HFFc6 (cell line): ENCODE measurements around the gene RPS25. TPM values are rescaled to one million over a fixed set of nuclear protein-coding genes. Genes with fewer than 3 reads are reported as not detected.
"Not testable (repeated sequence)": the region's sequence is repeated elsewhere in the genome, so short reads cannot be mapped to it uniquely, and the experiment has no call there.

Source experiments
- DNase-seq: peaks from one replicate; pipeline ENCODE4 v3.0.0-alpha.2; 2018
- H3K27ac Mint-ChIP-seq: 2 replicates; pipeline ENCODE4 v1.8.0; 2020; ENCODE audit warnings: mild to moderate bottlenecking, mixed read lengths
- H3K27me3 Mint-ChIP-seq: 2 replicates; pipeline ENCODE4 v1.8.0; 2021; ENCODE audit warnings: mild to moderate bottlenecking, moderate library complexity, mixed read lengths; ENCODE audit not compliant: insufficient read depth
- H3K36me3 Mint-ChIP-seq: 2 replicates; pipeline ENCODE4 v1.8.0; 2021; ENCODE audit warnings: low read depth, mixed read lengths
- H3K4me1 Mint-ChIP-seq: 2 replicates; pipeline ENCODE4 v1.8.0; 2020; ENCODE audit warnings: low read depth, mixed read lengths
- H3K4me3 Mint-ChIP-seq: 2 replicates; pipeline ENCODE4 v1.8.0; 2020; ENCODE audit warnings: mild to moderate bottlenecking, moderate library complexity, mixed read lengths
- H3K9me3 Mint-ChIP-seq: 2 replicates; pipeline ENCODE4 v1.8.0; 2020; ENCODE audit warnings: mild to moderate bottlenecking, mixed read lengths
- total RNA-seq, 6 experiments: library from RNA; stranded (reverse); fragmentation: NEBNext Ultra II Directional; extraction: Animal tissue kit (Norgen Biotek cat#: 25700); gene quantifications; 2 replicates in 1 of 6; 3 replicates in 5 of 6; pipeline ENCODE4 v1.2.3, GENCODE V29; 2021
- TF ChIP-seq, protein P1 (sequence below): fragments of 200-600 bp; sonication (generic); IDR thresholded peaks from 2 replicates; pipeline ENCODE4 v1.5.0; 2021; ENCODE audit warnings: antibody characterized with exemption, mild to moderate bottlenecking

RPS25 gene
- total RNA-seq, 6 experiments from 2014 or later = 699 to 981 (median 857) TPM

DNA sequence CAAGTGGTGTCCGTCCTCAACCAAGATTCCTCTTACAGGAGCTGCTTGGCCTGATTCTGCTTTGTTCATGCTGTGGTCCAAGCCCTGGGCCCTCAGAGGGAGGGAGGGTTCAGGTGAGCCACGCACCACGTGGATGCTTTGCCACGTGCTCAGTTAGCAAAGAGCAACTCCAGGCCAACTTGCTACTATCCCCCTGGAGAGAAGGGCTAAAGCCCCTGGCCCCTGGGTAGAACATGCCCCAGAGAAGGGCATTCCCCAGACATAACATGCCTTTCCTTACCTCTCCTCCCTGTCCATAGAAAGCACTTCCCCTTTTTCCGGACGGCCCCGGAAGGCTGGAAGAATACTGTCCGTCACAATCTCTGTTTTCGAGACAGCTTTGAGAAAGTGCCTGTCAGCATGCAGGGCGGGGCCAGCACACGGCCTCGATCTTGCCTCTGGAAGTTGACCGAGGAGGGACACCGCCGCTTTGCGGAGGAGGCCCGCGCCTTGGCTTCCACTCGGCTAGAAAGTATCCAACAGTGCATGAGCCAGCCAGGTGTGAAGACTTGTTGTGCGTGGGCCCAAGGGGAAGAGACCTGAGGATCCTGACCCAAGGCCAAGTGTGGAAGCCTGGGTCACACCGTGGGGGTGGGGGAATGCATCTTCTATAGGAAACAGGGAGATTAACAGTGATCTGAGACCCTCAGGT is 37.8 kb downstream of the RPS25 start:
- peaks cover 31% of the 10 kb centered on the region for H3K27me3 Mint-ChIP-seq
- H3K9me3 Mint-ChIP-seq = no peaks in the 10 kb centered on the region
- no peak for DNase-seq
- H3K27ac Mint-ChIP-seq = no peak overlapping the region
- no peak overlapping the region for H3K4me3 Mint-ChIP-seq
- H3K36me3 Mint-ChIP-seq = no peaks in the 10 kb centered on the region
- TF ChIP-seq, protein P1, sequence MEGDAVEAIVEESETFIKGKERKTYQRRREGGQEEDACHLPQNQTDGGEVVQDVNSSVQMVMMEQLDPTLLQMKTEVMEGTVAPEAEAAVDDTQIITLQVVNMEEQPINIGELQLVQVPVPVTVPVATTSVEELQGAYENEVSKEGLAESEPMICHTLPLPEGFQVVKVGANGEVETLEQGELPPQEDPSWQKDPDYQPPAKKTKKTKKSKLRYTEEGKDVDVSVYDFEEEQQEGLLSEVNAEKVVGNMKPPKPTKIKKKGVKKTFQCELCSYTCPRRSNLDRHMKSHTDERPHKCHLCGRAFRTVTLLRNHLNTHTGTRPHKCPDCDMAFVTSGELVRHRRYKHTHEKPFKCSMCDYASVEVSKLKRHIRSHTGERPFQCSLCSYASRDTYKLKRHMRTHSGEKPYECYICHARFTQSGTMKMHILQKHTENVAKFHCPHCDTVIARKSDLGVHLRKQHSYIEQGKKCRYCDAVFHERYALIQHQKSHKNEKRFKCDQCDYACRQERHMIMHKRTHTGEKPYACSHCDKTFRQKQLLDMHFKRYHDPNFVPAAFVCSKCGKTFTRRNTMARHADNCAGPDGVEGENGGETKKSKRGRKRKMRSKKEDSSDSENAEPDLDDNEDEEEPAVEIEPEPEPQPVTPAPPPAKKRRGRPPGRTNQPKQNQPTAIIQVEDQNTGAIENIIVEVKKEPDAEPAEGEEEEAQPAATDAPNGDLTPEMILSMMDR = no peak
- H3K4me1 Mint-ChIP-seq = no peaks in the 10 kb centered on the region

DNA sequence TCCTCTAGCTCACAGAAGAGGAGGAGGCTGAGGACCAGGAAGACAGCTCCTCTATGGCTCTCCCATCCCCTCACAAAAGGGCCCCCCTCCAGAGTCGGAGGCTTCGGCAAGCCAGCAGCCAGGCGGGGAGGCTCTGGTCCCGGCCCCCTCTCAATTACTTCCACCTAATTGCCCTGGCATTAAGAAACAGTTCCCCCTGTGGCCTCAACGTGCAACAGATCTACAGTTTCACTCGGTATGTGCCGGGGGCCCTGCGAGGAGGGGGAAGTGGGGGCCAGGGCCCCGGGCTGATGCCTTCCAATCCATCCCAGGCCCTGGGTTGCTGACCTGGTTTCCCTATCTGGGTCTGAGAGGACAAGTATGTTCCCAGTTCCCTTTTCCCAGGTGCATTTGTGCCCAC is 38.7 kb downstream of the RPS25 start:
- Mint-ChIP-seq H3K9me3 (no peaks in the 10 kb centered on the region), H3K36me3 (no peaks in the 10 kb centered on the region), H3K4me3 (no peak overlapping the region), H3K27me3 (peaks cover 32% of the 10 kb centered on the region), H3K4me1 (no peaks in the 10 kb centered on the region), H3K27ac (no peak overlapping the region)
- TF ChIP-seq, protein P1 = no peak
- DNase-seq = no peak

- H3K4me3 Mint-ChIP-seq = no peak overlapping the region
- no peaks in the 10 kb centered on the region for H3K9me3 Mint-ChIP-seq
- DNase-seq = no peak
- H3K36me3 Mint-ChIP-seq = no peaks in the 10 kb centered on the region
- H3K27ac Mint-ChIP-seq = no peak overlapping the region
- no peaks in the 10 kb centered on the region for H3K4me1 Mint-ChIP-seq
- TF ChIP-seq, protein P1 = no peak
- peaks cover 39% of the 10 kb centered on the region for H3K27me3 Mint-ChIP-seq
Measured at GRCh38 chr11:118975771-118976709, 42.1 kb downstream of the RPS25 start.

DNA sequence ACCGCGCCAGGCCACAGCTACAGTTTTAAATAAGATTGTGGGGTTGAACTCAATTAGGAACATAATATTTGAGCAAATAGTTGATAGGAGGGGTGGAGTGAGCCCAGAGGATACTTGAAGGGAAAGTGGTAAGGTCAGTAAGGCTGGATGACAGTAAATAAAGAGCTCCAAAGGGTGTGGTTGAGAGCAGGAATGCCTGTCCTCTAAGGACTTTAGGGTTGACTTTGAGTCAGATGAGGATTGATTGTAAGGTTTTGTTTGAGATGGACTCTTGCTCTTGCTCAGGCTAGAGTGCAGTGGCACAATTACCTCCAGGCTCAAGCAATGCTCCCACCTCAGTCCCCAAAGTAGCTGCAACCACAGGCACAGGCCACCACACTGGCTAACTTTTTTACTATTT is 44.2 kb downstream of the RPS25 start:
- Mint-ChIP-seq H3K36me3 (no peaks in the 10 kb centered on the region), H3K27me3 (peaks cover 29% of the 10 kb centered on the region), H3K9me3 (no peaks in the 10 kb centered on the region), H3K27ac (no peak overlapping the region), H3K4me1 (no peaks in the 10 kb centered on the region), H3K4me3 (no peak overlapping the region)
- no peak for DNase-seq
- TF ChIP-seq, protein P1 = no peak

GRCh38 chr11:118971646-118972045 is 46.5 kb downstream of the RPS25 start, which contains the start of gene FOXR1:
FOXR1 (plus strand) TSS chr11:118971761; CDS start chr11:118971932, 171 bp downstream.
- Mint-ChIP-seq H3K36me3 (no peaks in the 10 kb centered on the region), H3K9me3 (no peaks in the 10 kb centered on the region), H3K27me3 (peaks cover 22% of the 10 kb centered on the region), H3K4me1 (no peaks in the 10 kb centered on the region), H3K4me3 (no peak within 1 kb of the TSS), H3K27ac (no peak within 1 kb of the TSS)
- no peak for DNase-seq
- TF ChIP-seq, protein P1 = no peak

- H3K27ac Mint-ChIP-seq, H3K9me3 Mint-ChIP-seq, H3K36me3 Mint-ChIP-seq, H3K4me3 Mint-ChIP-seq, H3K4me1 Mint-ChIP-seq, DNase-seq: not testable (repeated sequence)
- peaks cover 18% of the 10 kb centered on the region for H3K27me3 Mint-ChIP-seq
Measured at GRCh38 chr11:118969508-118969907, 48.6 kb downstream of the RPS25 start.
